Measurements from ENCODE around the gene TPSAB1.
"Not testable (repeated sequence)": the region's sequence is repeated elsewhere in the genome, so short reads cannot be mapped to it uniquely, and the experiment has no call there.

Gene TPSAB1

GRCh38 chr16:1240436-1240835 lies at the start of gene TPSAB1:
Gene TPSAB1, plus strand, starts transcription at chr16:1240705. Its CDS starts 234 bp downstream, at chr16:1240939.
- H3K9me3 ChIP-seq (ENCODE audit: insufficient read depth, low read depth, low read length); H3K27ac ChIP-seq (ENCODE audit: low read length); H3K4me3 ChIP-seq (ENCODE audit: low read length); H3K9ac ChIP-seq (ENCODE audit: low read depth, low read length); H3K4me1 ChIP-seq (ENCODE audit: insufficient read depth, low read length); H3K27me3 ChIP-seq (ENCODE audit: insufficient read depth, low read length); H3K36me3 ChIP-seq (ENCODE audit: insufficient read depth, low read depth, low read length): not testable (repeated sequence)

- not testable (repeated sequence) for H3K9ac ChIP-seq (ENCODE audit: low read depth, low read length); H3K4me1 ChIP-seq (ENCODE audit: insufficient read depth, low read length); H3K4me3 ChIP-seq (ENCODE audit: low read length); H3K9me3 ChIP-seq (ENCODE audit: insufficient read depth, low read depth, low read length); H3K27ac ChIP-seq (ENCODE audit: low read length); H3K27me3 ChIP-seq (ENCODE audit: insufficient read depth, low read length); H3K36me3 ChIP-seq (ENCODE audit: insufficient read depth, low read depth, low read length)
Measured at GRCh38 chr16:1190789-1191188, 49.7 kb upstream of the TPSAB1 start.

GRCh38 chr16:1192384-1193073 lies 48.0 kb upstream of the TPSAB1 start:
- Histone ChIP-seq H3K9me3 (ENCODE audit: insufficient read depth, low read depth, low read length) (no peaks in the 10 kb centered on the region), H3K27me3 (ENCODE audit: insufficient read depth, low read length) (no peaks in the 10 kb centered on the region), H3K36me3 (ENCODE audit: insufficient read depth, low read depth, low read length) (no peaks in the 10 kb centered on the region), H3K27ac (ENCODE audit: low read length) (no peak overlapping the region), H3K4me1 (ENCODE audit: insufficient read depth, low read length) (no peaks in the 10 kb centered on the region; the same call in 1 of the 2 replicates), H3K9ac (ENCODE audit: low read depth, low read length) (no peak overlapping the region), H3K4me3 (ENCODE audit: low read length) (no peak overlapping the region)

GRCh38 chr16:1193143-1193824 lies 47.2 kb upstream of the TPSAB1 start:
- H3K27ac ChIP-seq (ENCODE audit: low read length) = no peak overlapping the region
- no peak overlapping the region for H3K4me3 ChIP-seq (ENCODE audit: low read length)
- no peaks in the 10 kb centered on the region for H3K27me3 ChIP-seq (ENCODE audit: insufficient read depth, low read length)
- H3K9me3 ChIP-seq (ENCODE audit: insufficient read depth, low read depth, low read length) = no peaks in the 10 kb centered on the region
- H3K4me1 ChIP-seq (ENCODE audit: insufficient read depth, low read length) = no peaks in the 10 kb centered on the region; the same call in 1 of the 2 replicates
- H3K36me3 ChIP-seq (ENCODE audit: insufficient read depth, low read depth, low read length) = no peaks in the 10 kb centered on the region
- H3K9ac ChIP-seq (ENCODE audit: low read depth, low read length) = no peak overlapping the region

GRCh38 chr16:1193825-1194581 lies 46.5 kb upstream of the TPSAB1 start:
- Histone ChIP-seq H3K27ac (ENCODE audit: low read length) (no peak overlapping the region), H3K9ac (ENCODE audit: low read depth, low read length) (no peak overlapping the region), H3K27me3 (ENCODE audit: insufficient read depth, low read length) (no peaks in the 10 kb centered on the region)

GRCh38 chr16:1194665-1195392 lies 45.7 kb upstream of the TPSAB1 start:
- no peak overlapping the region for H3K4me3 ChIP-seq (ENCODE audit: low read length)
- no peak overlapping the region for H3K9ac ChIP-seq (ENCODE audit: low read depth, low read length)
- H3K27ac ChIP-seq (ENCODE audit: low read length) = no peak overlapping the region

More at GRCh38 chr16:1193825-1194581, 46.5 kb upstream of the TPSAB1 start:
- no peaks in the 10 kb centered on the region for H3K9me3 ChIP-seq (ENCODE audit: insufficient read depth, low read depth, low read length)
- no peak overlapping the region for H3K4me3 ChIP-seq (ENCODE audit: low read length)
- H3K36me3 ChIP-seq (ENCODE audit: insufficient read depth, low read depth, low read length) = no peaks in the 10 kb centered on the region
- no peaks in the 10 kb centered on the region; the same call in 1 of the 2 replicates for H3K4me1 ChIP-seq (ENCODE audit: insufficient read depth, low read length)

GRCh38 chr16:1195393-1195666 lies 45.2 kb upstream of the TPSAB1 start:
- Histone ChIP-seq H3K27ac (ENCODE audit: low read length) (no peak overlapping the region), H3K27me3 (ENCODE audit: insufficient read depth, low read length) (no peaks in the 10 kb centered on the region), H3K9me3 (ENCODE audit: insufficient read depth, low read depth, low read length) (no peaks in the 10 kb centered on the region), H3K4me3 (ENCODE audit: low read length) (no peak overlapping the region), H3K36me3 (ENCODE audit: insufficient read depth, low read depth, low read length) (no peaks in the 10 kb centered on the region), H3K9ac (ENCODE audit: low read depth, low read length) (no peak overlapping the region), H3K4me1 (ENCODE audit: insufficient read depth, low read length) (no peaks in the 10 kb centered on the region; the same call in 1 of the 2 replicates)

More at GRCh38 chr16:1194665-1195392, 45.7 kb upstream of the TPSAB1 start:
- H3K4me1 ChIP-seq (ENCODE audit: insufficient read depth, low read length) = no peaks in the 10 kb centered on the region; the same call in 1 of the 2 replicates
- no peaks in the 10 kb centered on the region for H3K36me3 ChIP-seq (ENCODE audit: insufficient read depth, low read depth, low read length)
- no peaks in the 10 kb centered on the region for H3K9me3 ChIP-seq (ENCODE audit: insufficient read depth, low read depth, low read length)
- H3K27me3 ChIP-seq (ENCODE audit: insufficient read depth, low read length) = no peaks in the 10 kb centered on the region

GRCh38 chr16:1196494-1196893 lies 44.0 kb upstream of the TPSAB1 start:
- Histone ChIP-seq H3K4me3 (ENCODE audit: low read length) (no peak overlapping the region), H3K4me1 (ENCODE audit: insufficient read depth, low read length) (no peaks in the 10 kb centered on the region; the same call in 1 of the 2 replicates), H3K27me3 (ENCODE audit: insufficient read depth, low read length) (no peaks in the 10 kb centered on the region), H3K9me3 (ENCODE audit: insufficient read depth, low read depth, low read length) (no peaks in the 10 kb centered on the region), H3K9ac (ENCODE audit: low read depth, low read length) (no peak overlapping the region), H3K27ac (ENCODE audit: low read length) (no peak overlapping the region), H3K36me3 (ENCODE audit: insufficient read depth, low read depth, low read length) (no peaks in the 10 kb centered on the region)

- H3K27ac ChIP-seq (ENCODE audit: low read length) = no peak overlapping the region
- no peaks in the 10 kb centered on the region for H3K36me3 ChIP-seq (ENCODE audit: insufficient read depth, low read depth, low read length)
- no peak overlapping the region for H3K4me3 ChIP-seq (ENCODE audit: low read length)
- H3K9ac ChIP-seq (ENCODE audit: low read depth, low read length) = no peak overlapping the region
- no peaks in the 10 kb centered on the region for H3K9me3 ChIP-seq (ENCODE audit: insufficient read depth, low read depth, low read length)
- H3K27me3 ChIP-seq (ENCODE audit: insufficient read depth, low read length) = no peaks in the 10 kb centered on the region
- H3K4me1 ChIP-seq (ENCODE audit: insufficient read depth, low read length) = no peaks in the 10 kb centered on the region; the same call in 1 of the 2 replicates
Measured at GRCh38 chr16:1197237-1197866, 43.2 kb upstream of the TPSAB1 start.

GRCh38 chr16:1198194-1198593 lies 42.3 kb upstream of the TPSAB1 start:
- Histone ChIP-seq H3K27me3 (ENCODE audit: insufficient read depth, low read length) (no peaks in the 10 kb centered on the region), H3K4me3 (ENCODE audit: low read length) (no peak overlapping the region), H3K4me1 (ENCODE audit: insufficient read depth, low read length) (no peaks in the 10 kb centered on the region), H3K9me3 (ENCODE audit: insufficient read depth, low read depth, low read length) (no peaks in the 10 kb centered on the region), H3K9ac (ENCODE audit: low read depth, low read length) (no peak overlapping the region), H3K36me3 (ENCODE audit: insufficient read depth, low read depth, low read length) (no peaks in the 10 kb centered on the region), H3K27ac (ENCODE audit: low read length) (no peak overlapping the region)

- H3K9me3 ChIP-seq (ENCODE audit: insufficient read depth, low read depth, low read length); H3K27me3 ChIP-seq (ENCODE audit: insufficient read depth, low read length); H3K27ac ChIP-seq (ENCODE audit: low read length); H3K36me3 ChIP-seq (ENCODE audit: insufficient read depth, low read depth, low read length); H3K4me3 ChIP-seq (ENCODE audit: low read length); H3K4me1 ChIP-seq (ENCODE audit: insufficient read depth, low read length); H3K9ac ChIP-seq (ENCODE audit: low read depth, low read length): not testable (repeated sequence)
Measured at GRCh38 chr16:1198671-1199346, 41.7 kb upstream of the TPSAB1 start.
